HuH-7.5 (cell line): ENCODE measurements around the gene STH.

ENCODE experiments used
- DNase-seq: peaks from one replicate; pipeline ENCODE4 v3.0.0; 2011; ENCODE audit warnings: low spot score

STH gene

GRCh38 chr17:46027048-46027975, 28.3 kb downstream of the STH start:
- no peak for DNase-seq

- DNase-seq: no peak
Observed at GRCh38 chr17:46027976-46028325, 28.9 kb downstream of the STH start.

- DNase-seq: no peak
Observed at GRCh38 chr17:46028374-46028773, 29.3 kb downstream of the STH start.

GRCh38 chr17:46028981-46029565, 30.0 kb downstream of the STH start:
- DNase-seq: no peak

GRCh38 chr17:46029627-46030026, 30.6 kb downstream of the STH start:
- no peak for DNase-seq

- DNase-seq: no peak
Observed at GRCh38 chr17:46030752-46031151, 31.7 kb downstream of the STH start.

GRCh38 chr17:46031440-46031839, 32.4 kb downstream of the STH start:
- no peak for DNase-seq

- DNase-seq: no peak
Observed at GRCh38 chr17:46031920-46032319, 32.9 kb downstream of the STH start.

GRCh38 chr17:46032909-46033308, 33.9 kb downstream of the STH start:
- no peak for DNase-seq

- DNase-seq: no peak
Observed at GRCh38 chr17:46033392-46033791, 34.3 kb downstream of the STH start.

- DNase-seq: no peak
Observed at GRCh38 chr17:46035112-46035818, 36.2 kb downstream of the STH start.

GRCh38 chr17:46036491-46036890, 37.4 kb downstream of the STH start:
- no peak for DNase-seq

GRCh38 chr17:46037722-46038255, 38.7 kb downstream of the STH start:
- DNase-seq: no peak

GRCh38 chr17:46038414-46038813, 39.4 kb downstream of the STH start:
- DNase-seq: no peak

GRCh38 chr17:46038937-46039336, 39.9 kb downstream of the STH start:
- no peak for DNase-seq

GRCh38 chr17:46039592-46040186, 40.6 kb downstream of the STH start:
- DNase-seq: no peak

GRCh38 chr17:46042246-46042645, 43.2 kb downstream of the STH start:
- no peak for DNase-seq

GRCh38 chr17:46042925-46043324, 43.9 kb downstream of the STH start:
- DNase-seq: no peak

- no peak for DNase-seq
Observed at GRCh38 chr17:46043606-46044005, 44.6 kb downstream of the STH start.

- DNase-seq: no peak
Observed at GRCh38 chr17:46044286-46044928, 45.4 kb downstream of the STH start.

- DNase-seq: no peak
Observed at GRCh38 chr17:46044989-46045388, 45.9 kb downstream of the STH start.

GRCh38 chr17:46045639-46046038, 46.6 kb downstream of the STH start:
- no peak for DNase-seq
